ENCODE measurements around the gene SHISA9. TPM values are rescaled to one million over a fixed set of nuclear protein-coding genes. Genes with fewer than 3 reads are reported as not detected.

SHISA9 gene
- polyA plus RNA-seq, 2 of the 4 experiments (the other 2 are of a cell fraction), result 0.16 TPM; not detected in 1

DNA sequence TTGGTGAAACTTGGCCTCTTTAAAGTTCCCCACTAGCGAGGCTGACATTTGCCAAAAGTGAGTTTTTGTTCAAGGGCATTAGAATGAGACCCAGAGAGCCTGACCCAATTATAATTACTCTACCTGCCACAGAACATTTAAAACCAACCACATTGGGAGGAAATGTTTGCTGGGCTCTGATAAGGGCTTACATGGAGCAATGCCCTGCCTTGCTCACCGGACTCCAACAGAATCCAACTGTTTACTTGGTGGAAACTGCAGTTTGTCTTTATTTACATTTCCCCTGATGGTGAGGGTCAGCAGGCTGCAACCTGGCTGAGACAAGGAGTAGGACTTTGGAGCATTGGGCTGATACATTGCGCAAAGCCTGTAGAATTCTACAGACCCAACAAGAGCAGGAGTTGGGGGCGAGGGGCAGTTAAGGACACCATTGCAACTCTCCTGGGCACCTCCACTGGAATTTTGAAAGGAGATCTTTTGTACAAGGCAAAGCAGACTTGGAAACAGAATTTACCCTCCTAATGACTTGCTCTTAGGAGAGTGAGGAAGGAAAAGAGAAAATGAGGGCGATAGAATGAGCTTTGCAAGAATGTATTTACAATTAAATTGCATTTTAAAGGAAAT is 368.6 kb downstream of the SHISA9 start:
- 3% methylated on average over 5 of the region's 5 CpGs for WGBS (ENCODE audit: missing lambda C conversion rate)
- Histone ChIP-seq H3K4me1 (no peaks in the 10 kb centered on the region), H3K4me3 (no peak overlapping the region), H3K27ac (no peak overlapping the region), H3K9me3 (no peaks in the 10 kb centered on the region), H3K4me2 (no peak overlapping the region)
- DNase-seq (ENCODE audit: low read depth in 1 of 2, low spot score in 1 of 2), result no peak
- POLR2A ChIA-PET, result no interaction called here
- CTCF ChIA-PET, result no interaction called here
- no peak for FAIRE-seq
- TF ChIP-seq FOXS1 (CRISPR knock-in tag; IDR thresholded peaks at IDR 0.05), result no peak
- TF ChIP-seq FOSB (CRISPR knock-in tag; IDR thresholded peaks at IDR 0.05), result no peak
- no peak for TF ChIP-seq NPAS2 (CRISPR knock-in tag; IDR thresholded peaks at IDR 0.05; ENCODE audit: borderline replicate concordance)
- TF ChIP-seq EHF (CRISPR knock-in tag; IDR thresholded peaks at IDR 0.05), result no peak
- TF ChIP-seq MYC (IDR thresholded peaks at IDR 0.05; ENCODE audit: borderline replicate concordance, low read length), result no peak
- TF ChIP-seq HES2 (IDR thresholded peaks at IDR 0.05), result no peak
- no peak for TF ChIP-seq MAX (IDR thresholded peaks at IDR 0.05)
- ATAC-seq, result no peak

DNA sequence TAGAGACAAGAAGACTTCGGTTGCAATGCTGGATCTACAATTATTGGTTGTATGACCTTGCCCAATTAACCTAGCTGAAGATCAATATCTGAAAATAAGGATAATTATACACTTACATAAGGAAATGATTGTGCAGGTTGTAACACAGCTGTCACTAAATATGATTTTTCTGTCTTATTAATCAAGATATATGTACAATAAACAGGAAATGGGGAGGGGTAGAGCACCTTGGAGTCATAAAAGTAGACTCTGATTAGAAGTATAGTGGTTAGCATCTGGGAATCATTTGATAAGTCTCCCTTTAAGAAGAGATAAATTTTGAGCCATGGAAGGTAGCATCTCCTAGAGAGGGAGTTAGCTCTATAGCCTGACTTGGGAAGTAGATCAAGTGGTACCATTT is 369.2 kb downstream of the SHISA9 start:
- H3K4me3 ChIP-seq, result no peak overlapping the region
- no peak for TF ChIP-seq NPAS2 (CRISPR knock-in tag; IDR thresholded peaks at IDR 0.05; ENCODE audit: borderline replicate concordance)
- TF ChIP-seq ZSCAN20 (CRISPR knock-in tag; IDR thresholded peaks at IDR 0.05), result no peak
- TF ChIP-seq FOSL2 (IDR thresholded peaks at IDR 0.05), result no peak
- TF ChIP-seq FOSL2 (CRISPR knock-in tag; IDR thresholded peaks at IDR 0.05), result no peak
- no peak for TF ChIP-seq RNF2 (IDR thresholded peaks at IDR 0.05; ENCODE audit: borderline replicate concordance, low read depth)
- no peak for TF ChIP-seq CEBPB (IDR thresholded peaks at IDR 0.05)
- TF ChIP-seq HDAC2 (IDR thresholded peaks at IDR 0.05), result no peak
- no peak for TF ChIP-seq CBX8 (IDR thresholded peaks at IDR 0.05)
- no peak for TF ChIP-seq HMGXB4 (CRISPR knock-in tag; IDR thresholded peaks at IDR 0.05; ENCODE audit: borderline replicate concordance)
- H3K27ac ChIP-seq, result no peak overlapping the region
- DNase-seq (ENCODE audit: low read depth in 1 of 2, low spot score in 1 of 2) (no peak), ATAC-seq (no peak), FAIRE-seq (no peak)
- no peaks in the 10 kb centered on the region for H3K4me1 ChIP-seq
- no peaks in the 10 kb centered on the region for H3K9me3 ChIP-seq
- 0% methylated on average over 1 of the region's 1 CpG for WGBS (ENCODE audit: missing lambda C conversion rate)
- H3K4me2 ChIP-seq, result no peak overlapping the region
- ChIA-PET POLR2A (no interaction called here), CTCF (no interaction called here)

DNA sequence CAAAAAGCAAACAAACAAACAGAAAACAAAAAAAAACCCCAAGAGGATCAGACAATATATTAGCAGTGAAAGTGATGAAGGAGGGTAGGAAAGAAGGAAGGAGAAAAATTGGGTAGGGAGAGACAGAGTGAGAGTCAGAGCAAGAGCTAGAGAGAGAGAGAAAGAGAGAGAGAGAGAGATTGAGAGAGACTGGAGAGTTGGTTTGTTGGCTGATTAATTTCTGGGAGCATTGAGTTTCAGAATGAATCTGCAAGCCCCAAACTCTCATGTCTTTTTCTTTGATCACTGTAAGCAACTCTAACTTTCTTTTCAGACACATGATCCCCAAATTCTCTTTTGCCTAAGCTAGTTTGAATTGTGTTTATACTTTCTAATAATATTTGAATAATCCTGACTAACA is 388.1 kb downstream of the SHISA9 start:
- Histone ChIP-seq H3K27ac (no peak overlapping the region), H3K4me2 (no peak overlapping the region), H3K9me3 (no peaks in the 10 kb centered on the region), H3K4me3 (no peak overlapping the region), H3K4me1 (no peaks in the 10 kb centered on the region)
- ChIA-PET POLR2A (no interaction called here), CTCF (no interaction called here)
- no peak for TF ChIP-seq KDM5A (IDR thresholded peaks at IDR 0.05)
- TF ChIP-seq HOXB5 (CRISPR knock-in tag; IDR thresholded peaks at IDR 0.05), result no peak
- TF ChIP-seq EP300 (IDR thresholded peaks at IDR 0.05), result no peak
- no peak for TF ChIP-seq HDAC2 (IDR thresholded peaks at IDR 0.05)
- no peak for TF ChIP-seq HOXA7 (CRISPR knock-in tag; IDR thresholded peaks at IDR 0.05)
- TF ChIP-seq MAX (IDR thresholded peaks at IDR 0.05), result no peak
- no peak for ATAC-seq
- DNase-seq (ENCODE audit: low read depth in 1 of 2, low spot score in 1 of 2), result no peak
- no peak for FAIRE-seq

Other genes with a start within 250 kb of the SHISA9 start
- 30.5 and 31.3 TPM in 2 replicates for gene CPPED1, start 97.7 kb upstream of the SHISA9 start, polyA plus RNA-seq (2011; rRNA removed)
- 16.1 to 17.5 TPM (median 16.8 TPM) in 3 replicates for gene CPPED1, start 97.7 kb upstream of the SHISA9 start, polyA plus RNA-seq (2017; fragmentation: RNase III; extraction: RNeasy Plus Mini Kit Qiagen cat#74134 plus additional on column Dnase treatment)

Measured in A549 (cell line).